Activated CD8-positive, alpha-beta memory T cell treated with anti-CD3 and anti-CD28 coated beads, Interleukin-2, amount 10 ng/mL, durations not matched to agents 7 days and 5 days (primary cell): ENCODE data around the gene SDK1. TPM values are rescaled to one million over a fixed set of nuclear protein-coding genes. Genes with fewer than 3 reads are reported as not detected.

Experiments used
- ATAC-seq: fragments of 150-1000 bp; cut with Tn5 transposase; one replicate; pipeline ENCODE4 v1.10.0; 2021; ENCODE audit warnings: moderate library complexity
- CTCF ChIA-PET: fragments of 350-600 bp; sonication (Branson Sonifier 250); formaldehyde crosslinking; loops from one replicate; lab custom pipeline; 2021; ENCODE audit warnings: antibody characterized with exemption; lab: Charles Lee
- DNase-seq: peaks from one replicate; pipeline ENCODE4 v3.0.0-alpha.2; 2020
- H3K27ac Mint-ChIP-seq: one replicate; pipeline ENCODE4 v1.8.0; 2021; ENCODE audit warnings: mild to moderate bottlenecking, mixed read lengths
- H3K27me3 Mint-ChIP-seq: one replicate; pipeline ENCODE4 v1.8.0; 2021; ENCODE audit warnings: mixed read lengths
- H3K36me3 Mint-ChIP-seq: one replicate; pipeline ENCODE4 v1.8.0; 2021; ENCODE audit warnings: mild to moderate bottlenecking, mixed read lengths
- H3K4me1 Mint-ChIP-seq: one replicate; pipeline ENCODE4 v1.8.0; 2021; ENCODE audit warnings: mixed read lengths
- H3K4me3 Mint-ChIP-seq: one replicate; pipeline ENCODE4 v1.8.0; 2021; ENCODE audit warnings: mild to moderate bottlenecking, moderate library complexity, mixed read lengths
- H3K9me3 Mint-ChIP-seq: one replicate; pipeline ENCODE4 v1.8.0; 2022; ENCODE audit warnings: low read depth, mixed read lengths
- total RNA-seq, 2 experiments: library from RNA; stranded (reverse); gene quantifications; one replicate each; pipeline ENCODE4 v1.2.3, GENCODE V29; 2021

SDK1 gene
- total RNA-seq, 2 experiments from 2014 or later = 0.05 to 0.06 TPM

DNA sequence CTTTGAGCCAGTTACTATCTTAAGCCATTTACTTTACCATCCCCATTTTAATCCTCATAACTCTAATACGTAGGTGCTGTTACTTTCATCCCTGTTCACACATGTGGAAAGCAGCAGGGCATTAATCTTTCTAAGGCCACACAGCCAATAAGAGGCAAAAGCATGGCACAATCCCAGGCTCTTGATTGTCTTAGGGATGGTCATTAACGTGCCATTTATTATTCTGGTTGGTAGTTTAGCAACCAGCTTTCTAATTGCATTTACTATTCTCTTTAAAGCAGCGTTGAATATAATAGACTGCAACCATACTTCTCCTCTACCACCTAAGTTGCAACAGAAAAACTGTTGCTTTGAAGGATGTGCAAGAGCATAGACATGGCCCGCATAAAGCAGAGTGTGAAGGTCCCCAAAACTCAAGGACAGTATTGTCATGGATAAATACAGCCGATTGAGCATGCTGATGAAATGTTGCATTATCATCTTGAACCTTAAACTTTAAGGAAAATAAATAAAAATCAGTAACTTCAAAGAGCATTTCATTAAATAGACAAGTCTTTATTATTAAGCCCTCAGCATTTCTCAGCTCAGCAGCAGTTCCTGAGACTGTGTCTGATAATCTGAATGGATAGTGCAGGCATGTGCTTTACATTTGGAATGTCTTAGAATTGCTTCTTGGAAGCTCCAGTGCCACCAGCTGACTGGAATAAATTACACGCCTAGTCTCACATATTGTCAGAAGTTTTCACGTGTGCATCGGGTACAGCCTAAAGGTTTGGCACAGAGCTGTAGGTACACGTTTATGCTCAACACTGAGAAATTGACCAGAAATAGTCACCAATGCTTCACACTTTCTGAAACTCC is 467.1 kb downstream of the SDK1 start:
- H3K27me3 Mint-ChIP-seq = peaks cover 10% of the 10 kb centered on the region
- no peak for ATAC-seq
- CTCF ChIA-PET = no interaction called here

DNA sequence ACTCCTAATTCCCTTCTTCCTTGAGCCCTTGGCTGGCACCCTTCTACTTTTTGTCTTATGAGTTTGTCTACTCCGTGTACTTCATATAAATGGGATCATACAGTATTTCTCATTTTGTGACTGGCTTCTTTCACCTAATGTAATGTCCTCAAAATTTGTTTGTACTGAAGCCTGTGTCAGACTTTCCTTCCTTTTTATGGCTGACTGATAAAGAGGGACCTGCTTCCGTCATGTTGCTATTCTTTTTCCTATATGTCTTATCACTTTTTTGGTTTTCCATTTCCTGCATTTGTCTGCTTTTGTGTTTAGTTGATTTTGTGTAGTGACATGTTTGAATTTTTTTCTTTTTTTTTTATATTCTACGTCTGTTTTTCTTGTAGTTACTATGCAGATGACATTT is 470.9 kb downstream of the SDK1 start:
- no peak for DNase-seq
- Mint-ChIP-seq H3K9me3 (no peaks in the 10 kb centered on the region), H3K27ac (no peak overlapping the region), H3K4me1 (no peaks in the 10 kb centered on the region), H3K36me3 (no peaks in the 10 kb centered on the region), H3K27me3 (peaks cover 9% of the 10 kb centered on the region), H3K4me3 (no peak overlapping the region)
- ATAC-seq = no peak
- CTCF ChIA-PET = no interaction called here

More for the DNA sequence above, 467.1 kb downstream of the SDK1 start:
- Mint-ChIP-seq H3K4me1 (no peaks in the 10 kb centered on the region), H3K27ac (no peak overlapping the region), H3K4me3 (no peak overlapping the region), H3K36me3 (no peaks in the 10 kb centered on the region), H3K9me3 (no peaks in the 10 kb centered on the region)
- no peak for DNase-seq

DNA sequence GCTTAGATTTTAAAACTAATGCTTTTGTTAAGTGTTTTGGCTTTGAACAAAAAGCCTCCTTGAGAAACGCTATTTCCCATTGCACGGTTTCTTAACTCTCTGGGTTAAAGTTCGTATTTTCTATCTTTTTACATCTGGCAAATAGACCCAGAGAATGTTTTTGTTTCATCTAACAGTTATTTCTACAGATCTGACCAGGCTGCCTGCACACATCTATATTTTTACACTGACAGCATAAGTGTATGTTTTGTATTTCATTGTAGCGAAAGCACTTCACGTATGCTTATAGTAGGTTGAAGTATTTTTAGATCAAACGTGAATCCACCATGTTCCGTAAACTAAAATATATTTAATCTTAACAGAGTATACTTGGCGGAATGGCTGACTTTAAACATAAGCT is 477.3 kb downstream of the SDK1 start:
- CTCF ChIA-PET = no interaction called here
- no peak for ATAC-seq
- Mint-ChIP-seq H3K9me3 (peaks cover 6% of the 10 kb centered on the region), H3K4me1 (no peaks in the 10 kb centered on the region), H3K27ac (no peak overlapping the region), H3K4me3 (no peak overlapping the region), H3K36me3 (no peaks in the 10 kb centered on the region), H3K27me3 (no peaks in the 10 kb centered on the region)
- no peak for DNase-seq

DNA sequence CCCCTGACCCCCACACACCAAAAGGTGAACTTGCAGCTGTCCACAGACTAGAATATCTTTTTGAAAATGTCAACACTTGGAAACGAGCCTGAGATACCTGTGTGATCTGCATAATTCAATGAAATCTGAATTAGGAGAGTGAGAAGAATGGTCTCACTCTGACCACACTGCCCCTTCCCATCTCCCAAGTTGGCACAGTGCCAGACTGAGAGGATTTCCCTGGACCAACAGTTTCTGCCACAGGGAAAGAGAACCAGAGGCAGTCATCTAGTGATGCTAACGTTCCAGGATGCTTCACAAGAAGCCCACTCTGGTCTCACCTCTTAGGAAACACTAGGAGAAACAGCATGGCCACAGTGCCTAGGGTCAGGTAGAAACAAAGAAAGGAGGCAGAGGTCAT is 479.0 kb downstream of the SDK1 start:
- Mint-ChIP-seq H3K9me3 (peaks cover 6% of the 10 kb centered on the region), H3K4me3 (no peak overlapping the region)
- ATAC-seq = no peak

DNA sequence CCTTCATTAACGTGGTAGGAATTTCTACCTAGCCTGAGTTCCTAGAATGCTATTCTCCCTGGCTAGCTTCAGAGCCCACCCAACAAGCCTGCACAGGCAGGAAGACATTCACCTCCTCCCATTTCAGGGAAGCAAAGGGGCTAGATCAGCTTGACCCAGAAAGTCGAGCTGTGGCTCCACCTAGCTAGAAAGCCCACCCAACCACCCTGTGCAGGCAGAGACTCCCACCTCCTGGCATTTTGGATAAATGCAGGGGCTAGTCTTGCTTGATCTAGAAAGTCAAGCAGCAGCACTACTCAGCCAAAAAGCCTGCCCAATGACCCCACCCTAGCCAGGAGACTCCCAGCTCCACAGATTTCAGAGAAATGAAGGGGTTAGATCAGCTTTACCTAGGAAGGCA is 479.5 kb downstream of the SDK1 start:
- ATAC-seq = no peak
- Mint-ChIP-seq H3K27me3 (peaks cover 6% of the 10 kb centered on the region), H3K9me3 (peaks cover 6% of the 10 kb centered on the region), H3K4me1 (no peaks in the 10 kb centered on the region), H3K36me3 (no peaks in the 10 kb centered on the region), H3K4me3 (no peak overlapping the region), H3K27ac (no peak overlapping the region)
- CTCF ChIA-PET = no interaction called here
- no peak for DNase-seq

More for the DNA sequence above, 479.0 kb downstream of the SDK1 start:
- no peak for DNase-seq
- Mint-ChIP-seq H3K36me3 (no peaks in the 10 kb centered on the region), H3K4me1 (no peaks in the 10 kb centered on the region), H3K27ac (no peak overlapping the region), H3K27me3 (peaks cover 6% of the 10 kb centered on the region)
- CTCF ChIA-PET = no interaction called here

DNA sequence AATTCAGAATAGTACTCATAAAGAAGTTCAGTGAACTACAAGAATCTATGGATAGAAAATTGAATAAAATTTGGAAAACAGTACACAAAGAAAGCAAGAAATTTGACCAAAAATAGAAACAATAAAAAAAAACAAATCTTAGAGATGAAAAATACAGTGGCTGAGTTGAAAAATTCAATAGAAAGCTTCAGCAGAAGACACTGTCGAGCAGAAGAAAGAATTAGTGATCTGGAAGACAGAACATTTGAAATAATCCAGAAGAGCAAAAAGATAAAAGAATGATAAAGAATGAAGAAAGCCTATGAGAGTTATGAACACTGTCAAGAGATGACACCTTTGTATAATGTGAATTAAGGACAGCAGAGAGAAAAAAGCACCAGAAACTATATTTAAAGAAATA is 480.6 kb downstream of the SDK1 start:
- Mint-ChIP-seq H3K36me3 (no peaks in the 10 kb centered on the region), H3K27me3 (peaks cover 14% of the 10 kb centered on the region), H3K9me3 (peaks cover 6% of the 10 kb centered on the region), H3K4me1 (no peaks in the 10 kb centered on the region), H3K27ac (no peak overlapping the region), H3K4me3 (no peak overlapping the region)
- ATAC-seq (no peak), DNase-seq (no peak)
- CTCF ChIA-PET = no interaction called here

DNA sequence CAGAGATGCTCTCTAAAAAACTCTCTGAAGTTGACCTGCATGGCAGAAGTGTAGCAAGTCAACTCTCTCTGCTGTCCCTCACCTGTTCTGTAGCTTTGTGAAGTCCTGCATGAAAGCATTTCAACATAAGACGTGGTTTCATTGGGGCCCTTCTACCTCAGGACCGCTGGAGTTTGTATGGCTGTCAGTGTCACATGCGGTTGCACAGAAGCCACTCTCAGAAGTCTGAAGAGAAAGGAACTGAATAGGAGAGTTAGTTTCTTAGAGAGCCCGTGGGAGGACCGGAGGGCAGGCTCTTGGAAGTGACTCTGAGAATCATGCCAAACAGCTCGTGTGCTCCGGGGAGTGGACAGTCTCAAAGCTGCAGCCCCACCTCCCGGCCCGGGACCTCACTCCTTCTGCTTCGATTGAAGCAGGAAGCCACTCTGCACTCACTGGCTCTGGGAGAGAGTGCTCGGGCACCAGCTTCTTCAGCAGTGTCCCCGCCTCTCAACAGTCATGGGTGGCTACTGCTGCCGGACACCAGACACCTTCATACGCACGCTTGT is 486.7 kb downstream of the SDK1 start:
- no peak for DNase-seq
- Mint-ChIP-seq H3K4me1 (no peaks in the 10 kb centered on the region), H3K4me3 (no peak overlapping the region), H3K36me3 (no peaks in the 10 kb centered on the region), H3K9me3 (no peaks in the 10 kb centered on the region), H3K27me3 (peaks cover 31% of the 10 kb centered on the region), H3K27ac (no peak overlapping the region)
- CTCF ChIA-PET = no interaction called here
- no peak for ATAC-seq

DNA sequence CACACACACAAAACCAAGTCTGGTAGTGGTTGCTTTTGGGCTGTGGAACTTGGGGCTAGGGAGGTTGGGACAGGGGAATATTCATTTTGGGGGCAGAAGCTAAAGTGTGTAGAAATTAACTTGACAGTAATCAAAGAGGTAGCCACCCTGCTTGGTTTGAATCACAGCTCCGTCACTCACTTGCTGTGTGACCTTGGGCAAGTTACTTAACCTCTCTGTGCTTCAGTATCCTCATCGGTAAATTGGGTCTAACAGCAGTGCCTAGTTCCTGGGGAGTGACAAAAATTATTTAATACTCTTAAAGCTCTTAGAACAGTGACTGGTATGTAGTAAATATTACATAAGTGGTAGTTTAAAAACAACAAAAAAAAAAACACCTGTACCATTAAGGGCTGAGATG is 489.8 kb downstream of the SDK1 start:
- H3K27ac Mint-ChIP-seq = no peak overlapping the region

DNA sequence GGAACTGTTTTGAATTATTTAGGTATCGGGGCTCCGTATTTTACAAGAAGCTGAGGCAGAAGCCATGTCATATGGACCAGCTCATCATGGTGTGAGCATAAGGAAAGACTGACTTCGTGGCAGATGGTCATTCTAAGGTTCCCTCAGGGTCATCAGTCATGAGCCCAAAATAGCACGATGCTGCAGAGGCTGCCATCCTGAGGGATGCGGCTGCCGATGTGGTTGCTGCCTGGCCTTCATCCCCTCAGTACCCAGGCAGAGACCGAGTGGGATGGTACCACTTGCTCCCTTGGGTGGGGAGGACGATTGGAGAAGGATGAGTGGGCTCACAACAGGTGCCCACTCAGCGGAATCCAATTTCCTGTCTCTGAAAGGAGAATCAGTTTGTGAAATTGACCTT is 490.3 kb downstream of the SDK1 start:
- peaks cover 20% of the 10 kb centered on the region for H3K27me3 Mint-ChIP-seq
- DNase-seq (no peak), ATAC-seq (no peak)
- no peak overlapping the region for H3K27ac Mint-ChIP-seq
- H3K36me3 Mint-ChIP-seq = no peaks in the 10 kb centered on the region
- no peak overlapping the region for H3K4me3 Mint-ChIP-seq
- no peaks in the 10 kb centered on the region for H3K9me3 Mint-ChIP-seq
- H3K4me1 Mint-ChIP-seq = no peaks in the 10 kb centered on the region
- CTCF ChIA-PET = no interaction called here

More for the DNA sequence above, 489.8 kb downstream of the SDK1 start:
- DNase-seq = no peak
- H3K36me3 Mint-ChIP-seq = no peaks in the 10 kb centered on the region
- peaks cover 26% of the 10 kb centered on the region for H3K27me3 Mint-ChIP-seq
- H3K4me1 Mint-ChIP-seq = no peaks in the 10 kb centered on the region
- CTCF ChIA-PET = interaction anchor here (0.5 kb wide), 1 partner anchor 9 kb away, joined by 4 read pairs; no protein-coding TSS in a partner anchor
- H3K4me3 Mint-ChIP-seq = no peak overlapping the region
- no peak for ATAC-seq
- H3K9me3 Mint-ChIP-seq = no peaks in the 10 kb centered on the region

DNA sequence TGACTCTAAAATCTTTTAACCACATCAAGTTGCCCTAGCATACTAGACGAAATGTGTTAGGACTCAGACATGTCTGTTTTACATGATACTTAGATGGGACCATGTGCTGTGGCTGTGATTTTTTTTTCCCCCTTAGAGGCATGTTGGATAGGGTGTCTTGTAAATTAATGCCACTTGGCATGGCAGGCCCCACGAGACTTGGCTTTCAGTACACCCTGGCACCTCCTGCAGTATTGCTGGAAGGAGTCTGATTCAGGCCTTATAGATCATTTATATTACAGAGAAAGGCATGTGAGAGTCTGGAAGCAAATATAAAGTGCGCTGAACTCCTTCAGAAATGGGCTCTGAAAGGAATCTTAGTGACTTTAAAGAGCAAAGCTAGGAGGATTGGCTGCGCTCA is 494.1 kb downstream of the SDK1 start:
- H3K27ac Mint-ChIP-seq = no peak overlapping the region
- no peaks in the 10 kb centered on the region for H3K36me3 Mint-ChIP-seq
- ATAC-seq = no peak
- DNase-seq = no peak
- peaks cover 2% of the 10 kb centered on the region for H3K27me3 Mint-ChIP-seq
- H3K9me3 Mint-ChIP-seq = no peaks in the 10 kb centered on the region
- H3K4me3 Mint-ChIP-seq = no peak overlapping the region
- CTCF ChIA-PET = no interaction called here
- no peaks in the 10 kb centered on the region for H3K4me1 Mint-ChIP-seq

DNA sequence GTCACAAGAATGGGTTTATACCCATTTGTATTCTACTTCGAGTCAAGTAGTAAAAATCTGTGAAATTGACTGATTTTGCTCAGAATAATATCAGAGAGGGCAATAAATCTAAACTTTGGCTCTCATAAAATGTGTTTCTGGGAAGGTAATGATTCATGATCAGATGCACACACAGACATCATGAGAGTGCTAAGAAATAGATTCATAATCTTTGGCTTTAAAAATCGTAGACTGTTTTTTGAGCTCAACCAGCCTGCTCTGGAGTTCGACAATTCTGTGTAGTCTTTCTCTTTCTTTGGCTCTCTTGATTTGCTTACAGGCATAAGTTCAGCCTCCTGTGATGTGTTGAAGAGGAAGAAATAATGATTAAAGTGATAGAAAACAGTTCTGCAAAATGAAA is 494.7 kb downstream of the SDK1 start:
- no peak overlapping the region for H3K4me3 Mint-ChIP-seq
- H3K36me3 Mint-ChIP-seq = no peaks in the 10 kb centered on the region
- H3K27me3 Mint-ChIP-seq = peaks cover 2% of the 10 kb centered on the region
- no peaks in the 10 kb centered on the region for H3K4me1 Mint-ChIP-seq
- ATAC-seq = no peak
- no peaks in the 10 kb centered on the region for H3K9me3 Mint-ChIP-seq
- H3K27ac Mint-ChIP-seq = no peak overlapping the region
- CTCF ChIA-PET = no interaction called here
- no peak for DNase-seq

DNA sequence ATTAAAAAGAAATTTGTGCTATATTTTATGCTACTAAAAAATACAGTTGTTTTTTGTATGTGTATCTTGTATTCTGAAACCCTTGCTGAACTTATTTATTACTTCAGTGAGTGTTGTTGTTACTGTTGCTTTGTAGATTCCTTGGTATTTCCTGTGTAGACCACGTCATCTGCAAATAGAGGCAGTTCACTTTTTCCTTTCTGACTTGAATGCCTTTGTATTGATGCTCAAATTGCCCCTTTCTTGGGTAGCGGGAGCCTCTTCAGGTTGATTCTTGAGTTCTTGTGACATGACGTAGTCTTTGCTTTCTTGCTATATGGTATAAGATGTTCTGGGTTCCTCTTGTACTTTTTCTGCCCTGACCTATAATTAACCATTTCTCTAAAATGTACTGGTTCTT is 504.1 kb downstream of the SDK1 start:
- Mint-ChIP-seq H3K36me3 (no peaks in the 10 kb centered on the region), H3K4me1 (no peaks in the 10 kb centered on the region), H3K27ac (no peak overlapping the region), H3K9me3 (no peaks in the 10 kb centered on the region), H3K27me3 (peaks cover 2% of the 10 kb centered on the region), H3K4me3 (no peak overlapping the region)
- CTCF ChIA-PET = no interaction called here
- DNase-seq (no peak), ATAC-seq (no peak)

DNA sequence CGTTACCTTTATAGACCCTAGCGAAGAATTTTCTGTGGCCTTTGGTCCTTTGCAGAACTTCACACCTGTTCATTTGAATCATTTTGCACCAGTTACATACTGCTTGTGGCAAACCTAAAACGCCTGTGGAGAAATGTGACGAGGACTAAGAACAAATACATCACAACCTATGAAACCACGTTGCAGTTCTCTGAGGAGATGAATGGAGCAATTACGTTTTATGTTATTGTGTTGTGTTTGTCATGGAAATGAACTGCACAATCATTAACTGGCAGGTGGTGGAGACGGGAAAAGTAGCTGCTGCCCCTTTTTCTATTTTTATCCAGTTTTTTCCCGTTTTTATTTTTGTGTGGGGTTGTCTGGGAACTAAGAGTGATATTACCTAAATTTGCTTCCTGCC is 505.5 kb downstream of the SDK1 start:
- no peaks in the 10 kb centered on the region for H3K9me3 Mint-ChIP-seq
- DNase-seq = no peak
- H3K27ac Mint-ChIP-seq = no peak overlapping the region
- no peaks in the 10 kb centered on the region for H3K27me3 Mint-ChIP-seq
- no peak for ATAC-seq
- H3K36me3 Mint-ChIP-seq = no peaks in the 10 kb centered on the region
- H3K4me1 Mint-ChIP-seq = no peaks in the 10 kb centered on the region
- H3K4me3 Mint-ChIP-seq = no peak overlapping the region
- CTCF ChIA-PET = no interaction called here

DNA sequence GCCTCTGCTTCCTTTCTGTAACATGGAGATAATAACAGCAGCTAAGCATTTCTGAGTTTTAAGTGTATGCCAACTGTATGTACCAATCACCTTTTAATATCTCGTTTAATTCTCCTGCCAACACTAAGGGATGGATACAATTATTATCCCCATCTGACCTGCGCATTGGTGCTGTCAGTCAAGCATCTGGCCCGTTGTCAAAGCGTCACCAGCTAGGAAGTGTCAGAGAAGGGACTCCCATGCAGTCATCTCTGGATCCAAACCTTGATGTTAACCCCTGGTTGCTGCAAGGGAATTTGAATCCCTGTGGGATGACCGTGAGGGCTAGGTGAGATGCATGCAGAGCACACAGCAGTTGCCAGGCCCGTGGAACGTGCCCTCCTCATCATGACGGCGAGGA is 506.8 kb downstream of the SDK1 start:
- Mint-ChIP-seq H3K4me3 (no peak overlapping the region), H3K9me3 (no peaks in the 10 kb centered on the region), H3K27me3 (no peaks in the 10 kb centered on the region), H3K27ac (no peak overlapping the region), H3K36me3 (no peaks in the 10 kb centered on the region), H3K4me1 (no peaks in the 10 kb centered on the region)
- ATAC-seq (no peak), DNase-seq (no peak)
- CTCF ChIA-PET = no interaction called here
